ENCODE results near the gene CNPY4.
"Not testable (repeated sequence)": the region's sequence is repeated elsewhere in the genome, so short reads cannot be mapped to it uniquely, and the experiment has no call there.

- not testable (repeated sequence) for TF ChIP-seq CTCF (conservative IDR thresholded peaks at IDR 0.05; ENCODE audit: low read length); EZH2phosphoT487 (IDR thresholded peaks at IDR 0.05; ENCODE audit: borderline replicate concordance, low read depth, low read length)
These were observed 26.9 kb downstream of the CNPY4 start for GRCh38 chr7:100146350-100146749.

Data from OCI-LY7 (cell line).